AG04449 (cell line): ENCODE measurements around the gene ATG16L1.

Experiments used
- CTCF ChIA-PET: fragments of 350-600 bp; formaldehyde crosslinking; extraction: SDS; loops from one replicate; lab custom pipeline; 2021; ENCODE audit warnings: antibody characterized with exemption; lab: Yijun Ruan, JAX
- POLR2A ChIA-PET: fragments of 400-600, 350-600 bp; formaldehyde crosslinking; extraction: SDS; loops from one replicate; lab custom pipeline; 2020; ENCODE audit warnings: antibody characterized with exemption, inconsistent platforms; lab: Yijun Ruan, JAX
- DNase-seq: peaks from one replicate; pipeline ENCODE4 v3.0.0-alpha.2; 2010; ENCODE audit warnings: low read depth, low spot score
- H3K4me3 ChIP-seq: 2 replicates; pipeline ENCODE4 v1.5.1; 2011; ENCODE audit warnings: low read depth, mild to moderate bottlenecking, control low read depth, low read length
- TF ChIP-seq, protein P1 (sequence below): IDR thresholded peaks from one replicate; pipeline ENCODE4 v1.5.1; 2011; ENCODE audit warnings: mild to moderate bottlenecking, moderate library complexity, low read length, control low read depth, inconsistent platforms; ENCODE audit not compliant: insufficient read depth; ENCODE audit errors: missing control alignments

Gene ATG16L1

DNA sequence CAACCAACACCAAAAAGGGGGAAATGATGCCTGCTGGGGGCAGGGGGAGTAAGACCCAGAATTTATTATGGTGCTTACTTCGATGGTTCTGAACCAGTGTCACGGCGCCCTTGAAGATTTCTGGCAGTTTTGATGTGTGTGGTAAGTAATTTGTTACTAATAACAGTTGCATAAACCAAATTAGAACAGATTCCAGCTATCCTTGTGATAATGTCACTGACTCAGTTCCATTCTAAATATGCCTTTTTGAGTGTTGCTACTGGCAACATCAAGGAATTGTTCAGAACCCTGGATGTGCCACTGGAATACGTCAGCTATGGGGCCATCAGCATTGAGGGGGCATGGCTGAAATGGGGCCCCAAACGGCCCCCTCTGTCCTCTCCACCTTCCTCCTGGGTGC is 67.8 kb downstream of the ATG16L1 start:
- ChIA-PET POLR2A (no interaction called here), CTCF (no interaction called here)
- TF ChIP-seq, protein P1, sequence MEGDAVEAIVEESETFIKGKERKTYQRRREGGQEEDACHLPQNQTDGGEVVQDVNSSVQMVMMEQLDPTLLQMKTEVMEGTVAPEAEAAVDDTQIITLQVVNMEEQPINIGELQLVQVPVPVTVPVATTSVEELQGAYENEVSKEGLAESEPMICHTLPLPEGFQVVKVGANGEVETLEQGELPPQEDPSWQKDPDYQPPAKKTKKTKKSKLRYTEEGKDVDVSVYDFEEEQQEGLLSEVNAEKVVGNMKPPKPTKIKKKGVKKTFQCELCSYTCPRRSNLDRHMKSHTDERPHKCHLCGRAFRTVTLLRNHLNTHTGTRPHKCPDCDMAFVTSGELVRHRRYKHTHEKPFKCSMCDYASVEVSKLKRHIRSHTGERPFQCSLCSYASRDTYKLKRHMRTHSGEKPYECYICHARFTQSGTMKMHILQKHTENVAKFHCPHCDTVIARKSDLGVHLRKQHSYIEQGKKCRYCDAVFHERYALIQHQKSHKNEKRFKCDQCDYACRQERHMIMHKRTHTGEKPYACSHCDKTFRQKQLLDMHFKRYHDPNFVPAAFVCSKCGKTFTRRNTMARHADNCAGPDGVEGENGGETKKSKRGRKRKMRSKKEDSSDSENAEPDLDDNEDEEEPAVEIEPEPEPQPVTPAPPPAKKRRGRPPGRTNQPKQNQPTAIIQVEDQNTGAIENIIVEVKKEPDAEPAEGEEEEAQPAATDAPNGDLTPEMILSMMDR, result no peak
- no peak for DNase-seq
- no peak overlapping the region for H3K4me3 ChIP-seq

DNA sequence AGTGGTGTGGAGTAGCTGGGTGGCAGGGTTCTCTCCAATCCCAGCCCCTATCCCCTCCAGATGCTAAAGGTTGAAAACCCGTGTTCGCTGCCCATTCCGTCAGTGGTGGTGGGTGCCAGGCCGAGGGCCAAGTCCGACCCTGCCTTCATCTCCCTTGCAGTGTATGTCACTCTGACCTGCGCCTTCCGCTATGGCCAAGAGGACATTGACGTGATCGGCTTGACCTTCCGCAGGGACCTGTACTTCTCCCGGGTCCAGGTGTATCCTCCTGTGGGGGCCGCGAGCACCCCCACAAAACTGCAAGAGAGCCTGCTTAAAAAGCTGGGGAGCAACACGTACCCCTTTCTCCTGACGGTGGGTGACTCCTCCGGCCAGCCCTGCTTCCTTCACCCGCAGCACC is 69.0 kb downstream of the ATG16L1 start:
- DNase-seq, result no peak
- H3K4me3 ChIP-seq, result no peak overlapping the region
- POLR2A ChIA-PET, result no interaction called here
- TF ChIP-seq, protein P1, result no peak
- CTCF ChIA-PET, result interaction anchor here (1.2 kb wide), 1 partner anchor 15 kb away, joined by 3 read pairs; no protein-coding TSS in a partner anchor

DNA sequence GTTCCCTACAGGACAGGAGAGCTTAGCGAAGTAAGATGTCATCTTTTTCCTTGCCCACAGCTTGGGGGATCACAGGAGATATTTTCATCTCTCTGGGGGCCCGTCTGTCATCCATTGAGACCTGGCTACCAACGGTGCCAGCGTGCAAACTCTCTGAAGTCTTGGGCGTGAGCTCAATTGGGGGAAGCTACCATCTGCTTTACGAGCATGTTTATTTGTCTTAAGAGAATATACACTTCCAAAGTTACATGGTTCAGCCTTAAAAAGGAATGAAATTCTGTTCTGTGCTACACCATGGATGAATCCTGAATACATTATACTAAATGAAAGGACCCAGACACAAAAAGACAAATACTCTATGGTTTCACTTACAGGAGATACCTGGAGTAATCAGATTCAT is 69.7 kb downstream of the ATG16L1 start:
- TF ChIP-seq, protein P1, result no peak
- H3K4me3 ChIP-seq, result no peak overlapping the region
- ChIA-PET POLR2A (no interaction called here), CTCF (interaction anchor here (1.2 to 2.0 kb wide), 2 partner anchors 15 to 32 kb away, joined by 3 to 5 read pairs; partner anchors contain the start of gene DGKD)
- DNase-seq, result no peak

DNA sequence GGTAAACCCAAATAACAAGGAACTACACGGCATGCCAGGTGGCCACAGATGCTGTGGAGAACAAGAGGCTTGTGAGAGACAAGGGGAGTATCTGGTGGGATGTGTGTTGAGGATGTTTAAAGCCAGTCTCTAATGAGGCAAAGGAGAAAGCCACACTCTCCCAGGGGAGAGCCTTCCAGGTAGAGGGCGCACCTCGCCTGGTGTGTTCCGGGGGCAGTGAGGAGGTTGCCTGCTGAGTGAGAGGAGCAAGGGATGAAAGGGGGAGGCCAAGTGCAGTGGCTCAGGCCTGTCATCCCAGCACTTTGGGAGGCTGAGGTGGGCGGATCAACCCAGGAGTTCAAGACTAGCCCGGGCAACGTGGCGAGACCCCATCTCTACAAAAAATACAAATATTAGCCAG is 72.4 kb downstream of the ATG16L1 start:
- CTCF ChIA-PET, result no interaction called here
- POLR2A ChIA-PET, result no interaction called here
- no peak for DNase-seq
- TF ChIP-seq, protein P1, result no peak
- H3K4me3 ChIP-seq, result no peak overlapping the region

DNA sequence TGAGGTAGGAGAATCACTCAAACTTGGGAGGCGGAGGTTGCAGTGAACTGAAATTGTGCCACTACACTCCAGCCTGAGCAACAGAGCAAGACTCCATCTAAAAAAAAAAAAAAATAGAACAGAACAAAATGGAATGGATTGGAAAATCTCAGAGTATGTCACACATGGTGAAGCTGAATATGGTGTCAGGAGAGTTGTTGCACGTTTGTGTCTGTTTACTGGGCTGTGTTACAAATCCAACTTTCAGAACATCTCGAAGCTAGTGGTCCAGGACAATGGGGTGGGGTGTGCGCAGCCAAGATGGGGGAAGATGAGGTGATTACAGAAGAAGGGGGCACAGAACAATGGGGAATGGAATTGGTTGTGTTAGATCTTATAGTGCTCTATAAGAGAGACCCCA is 73.8 kb downstream of the ATG16L1 start:
- TF ChIP-seq, protein P1, result no peak
- no peak for DNase-seq
- CTCF ChIA-PET, result interaction anchor here (1.0 kb wide), 1 partner anchor 271 kb away, joined by 3 read pairs; no protein-coding TSS in a partner anchor
- H3K4me3 ChIP-seq, result no peak overlapping the region
- POLR2A ChIA-PET, result no interaction called here

DNA sequence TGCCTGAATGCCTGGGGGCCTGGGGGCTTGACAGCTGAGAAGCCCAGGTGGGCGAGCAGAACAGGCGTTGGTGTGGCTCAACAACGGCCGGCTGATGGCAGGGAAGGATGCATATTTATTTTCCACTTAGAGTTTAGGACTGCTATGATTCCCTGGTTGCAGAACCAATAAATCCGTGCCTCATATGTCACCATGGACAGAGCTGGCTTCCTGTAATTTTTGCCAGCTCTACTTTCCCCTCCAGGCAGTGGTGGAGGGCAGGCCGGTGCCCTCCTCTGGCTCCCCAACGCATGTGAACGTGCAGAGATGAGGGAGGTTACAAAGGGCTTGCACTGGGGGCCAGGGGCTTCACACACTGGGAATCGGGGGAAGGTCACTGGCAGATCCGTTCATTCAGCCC is 74.3 kb downstream of the ATG16L1 start:
- no peak overlapping the region for H3K4me3 ChIP-seq
- CTCF ChIA-PET, result no interaction called here
- DNase-seq, result no peak
- TF ChIP-seq, protein P1, result no peak
- POLR2A ChIA-PET, result interaction anchor here (0.7 kb wide), 1 partner anchor 13 kb away, joined by 3 read pairs; no protein-coding TSS in a partner anchor
